Astrocyte of the cerebellum (primary cell): ENCODE results near the gene TAB2.

ENCODE experiments used
- DNase-seq: peaks from one replicate; pipeline ENCODE4 v3.0.0-alpha.2; 2011; ENCODE audit warnings: low read depth
- H3K4me3 ChIP-seq: 2 replicates; pipeline ENCODE4 v1.5.1; 2011; ENCODE audit warnings: mild to moderate bottlenecking, low read depth, low read length, moderate library complexity
- CTCF ChIP-seq: IDR thresholded peaks from 2 replicates; pipeline ENCODE4 v1.5.1; 2012; ENCODE audit warnings: low read length, low read depth, moderate library complexity, mild to moderate bottlenecking; ENCODE audit errors: missing control alignments
- in situ Hi-C: cut with HindIII; loops from 2 replicates; pipeline ENCODE4 v1.10.0; 2017; ENCODE audit warnings: low sequenced_read_pairs

TAB2 gene

GRCh38 chr6:149431905-149432775 lies 114.6 kb downstream of the TAB2 start:
- peak; percentile 60 for DNase-seq
- in situ Hi-C loops = loop anchor here (5.0 kb wide), 1 partner anchor 100 kb away; no protein-coding TSS in a partner anchor
- peak; percentile 87 for TF ChIP-seq CTCF
- no peak overlapping the region for H3K4me3 ChIP-seq

GRCh38 chr6:149433405-149433804 lies 115.9 kb downstream of the TAB2 start:
- no peak for DNase-seq
- in situ Hi-C loops = loop anchor here (5.0 kb wide), 1 partner anchor 99 kb away; no protein-coding TSS in a partner anchor
- no peak overlapping the region for H3K4me3 ChIP-seq
- TF ChIP-seq CTCF = no peak

GRCh38 chr6:149433881-149434280 lies 116.4 kb downstream of the TAB2 start:
- no peak for TF ChIP-seq CTCF
- H3K4me3 ChIP-seq = no peak overlapping the region
- in situ Hi-C loops = loop anchor here (5.0 kb wide), 1 partner anchor 98 kb away; no protein-coding TSS in a partner anchor
- DNase-seq = no peak

- no peak for DNase-seq
- in situ Hi-C loops = no loop called here
- no peak for TF ChIP-seq CTCF
- H3K4me3 ChIP-seq = no peak overlapping the region
These were observed 118.5 kb downstream of the TAB2 start for GRCh38 chr6:149435919-149436586.

- no peak for TF ChIP-seq CTCF
- in situ Hi-C loops = no loop called here
- no peak for DNase-seq
- no peak overlapping the region for H3K4me3 ChIP-seq
These were observed 119.1 kb downstream of the TAB2 start for GRCh38 chr6:149436647-149437046.

- DNase-seq = no peak
- in situ Hi-C loops = no loop called here
- no peak overlapping the region for H3K4me3 ChIP-seq
- TF ChIP-seq CTCF = no peak
These were observed 119.7 kb downstream of the TAB2 start for GRCh38 chr6:149437212-149437611.
